SK-N-SH treated with all-trans-retinoic acid at 6 μM for 48 hours (cell line): Measurements from ENCODE around the gene TMEM52B.

ENCODE experiments used
- ATAC-seq: fragments of 200-7000 bp; cut with Tn5 transposase; 3 replicates; pipeline ENCODE4 v1.9.1; 2020; ENCODE audit warnings: mild to moderate bottlenecking, moderate library complexity
- ARNTL ChIP-seq: fragments of 450-650 bp; formaldehyde crosslinking; IDR thresholded peaks from 2 replicates; pipeline ENCODE4 v1.5.0; 2020; ENCODE audit warnings: low read depth, mild to moderate bottlenecking, moderate library complexity, borderline replicate concordance
- CSDC2 ChIP-seq: fragments of 250-450 bp; sonication (Bioruptor Pico); IDR thresholded peaks from 2 replicates; pipeline ENCODE4 v1.5.0; 2020; ENCODE audit warnings: mild to moderate bottlenecking, moderate library complexity
- CSRNP3 ChIP-seq: fragments of 250-450 bp; sonication (Bioruptor Pico); IDR thresholded peaks from 2 replicates; pipeline ENCODE4 v1.5.1; 2021; ENCODE audit warnings: mild to moderate bottlenecking, moderate library complexity
- ESRRG ChIP-seq: fragments of 250-450 bp; sonication (Bioruptor Pico); IDR thresholded peaks from 2 replicates; pipeline ENCODE4 v1.6.1; 2021; ENCODE audit warnings: mild to moderate bottlenecking
- GLIS3 ChIP-seq: fragments of 250-450 bp; sonication (Bioruptor Pico); IDR thresholded peaks from 2 replicates; pipeline ENCODE4 v1.5.0; 2020; ENCODE audit warnings: mild to moderate bottlenecking, moderate library complexity
- ISL1 ChIP-seq: fragments of 250-450 bp; sonication (Bioruptor Pico); IDR thresholded peaks from 2 replicates; pipeline ENCODE4 v2.1.2; 2022; ENCODE audit warnings: mild to moderate bottlenecking, moderate library complexity
- PPARA ChIP-seq: fragments of 250-450 bp; sonication (Bioruptor Pico); IDR thresholded peaks from 2 replicates; pipeline ENCODE4 v1.5.0; 2020; ENCODE audit warnings: mild to moderate bottlenecking, borderline replicate concordance
- RARB ChIP-seq: fragments of 250-450 bp; sonication (Bioruptor Pico); IDR thresholded peaks from 2 replicates; pipeline ENCODE4 v1.8.0; 2021; ENCODE audit warnings: mild to moderate bottlenecking, moderate library complexity
- SNAI2 ChIP-seq: fragments of 250-450 bp; sonication (Bioruptor Pico); IDR thresholded peaks from 2 replicates; pipeline ENCODE4 v1.5.0; 2020; ENCODE audit warnings: mild to moderate bottlenecking, moderate library complexity
- TCF4 ChIP-seq: fragments of 250-450 bp; sonication (Bioruptor Pico); IDR thresholded peaks from 2 replicates; pipeline ENCODE4 v1.8.0; 2021; ENCODE audit warnings: mild to moderate bottlenecking, moderate library complexity, borderline replicate concordance
- TOX ChIP-seq: fragments of 250-450 bp; sonication (Bioruptor Pico); IDR thresholded peaks from 2 replicates; pipeline ENCODE4 v1.8.0; 2021; ENCODE audit warnings: mild to moderate bottlenecking, moderate library complexity, borderline replicate concordance
- TSHZ2 ChIP-seq: fragments of 250-450 bp; sonication (Bioruptor Pico); IDR thresholded peaks from 2 replicates; pipeline ENCODE4 v1.5.0; 2020; ENCODE audit warnings: mild to moderate bottlenecking, moderate library complexity
- ZC3H10 ChIP-seq: fragments of 250-450 bp; sonication (Bioruptor Pico); IDR thresholded peaks from 2 replicates; pipeline ENCODE4 v1.5.1; 2021; ENCODE audit warnings: mild to moderate bottlenecking, moderate library complexity
- ZFP3 ChIP-seq: fragments of 250-450 bp; sonication (Bioruptor Pico); IDR thresholded peaks from 2 replicates; pipeline ENCODE4 v1.5.0; 2020; ENCODE audit warnings: mild to moderate bottlenecking, moderate library complexity
- ZFP30 ChIP-seq: fragments of 450-650 bp; formaldehyde crosslinking; IDR thresholded peaks from 2 replicates; pipeline ENCODE4 v1.5.0; 2022; ENCODE audit warnings: mild to moderate bottlenecking, moderate library complexity
- ZNF70 ChIP-seq: fragments of 450-650 bp; formaldehyde crosslinking; IDR thresholded peaks from 2 replicates; pipeline ENCODE4 v1.5.0; 2020; ENCODE audit warnings: mild to moderate bottlenecking, moderate library complexity
- ZNF8 ChIP-seq: fragments of 450-650 bp; formaldehyde crosslinking; IDR thresholded peaks from 2 replicates; pipeline ENCODE4 v1.5.0; 2020; ENCODE audit warnings: mild to moderate bottlenecking, moderate library complexity
- TF ChIP-seq, protein P1 (sequence below): fragments of 250-450 bp; sonication (Bioruptor Pico); IDR thresholded peaks from 2 replicates; pipeline ENCODE4 v1.8.0; 2020; ENCODE audit warnings: mild to moderate bottlenecking, moderate library complexity, borderline replicate concordance
- TF ChIP-seq, protein P2 (sequence below): fragments of 250-450 bp; sonication (Bioruptor Pico); IDR thresholded peaks from 2 replicates; pipeline ENCODE4 v1.5.1; 2020; ENCODE audit warnings: low read depth, mild to moderate bottlenecking, moderate library complexity
- TF ChIP-seq, protein P3 (sequence below): fragments of 250-450 bp; sonication (Bioruptor Pico); IDR thresholded peaks from 2 replicates; pipeline ENCODE4 v1.8.0; 2021; ENCODE audit warnings: low read depth, mild to moderate bottlenecking, moderate library complexity, borderline replicate concordance

Gene TMEM52B

DNA sequence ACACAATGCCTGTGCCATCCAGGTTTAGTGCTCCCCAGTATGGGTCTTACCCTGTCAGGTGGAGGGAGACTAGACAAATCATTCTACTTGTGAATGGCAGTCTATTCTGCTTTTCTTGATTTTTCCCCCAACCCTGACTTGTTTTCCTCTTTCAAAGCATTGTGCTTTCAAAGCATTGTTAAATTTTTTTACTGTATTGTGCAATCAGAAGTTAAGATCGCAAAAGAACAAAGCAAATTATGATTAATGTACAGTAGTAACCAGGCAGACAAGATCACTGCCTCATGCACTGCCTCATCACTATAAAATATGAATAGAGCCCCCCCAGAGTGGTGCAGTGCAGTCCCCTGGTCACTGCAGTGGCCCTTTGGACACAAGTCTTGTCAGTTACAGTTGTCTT, 47.9 kb downstream of the TMEM52B start:
- TF ChIP-seq GLIS3 (CRISPR knock-in tag) (no peak), RARB (CRISPR knock-in tag) (no peak), ARNTL (no peak), ZC3H10 (CRISPR knock-in tag) (no peak), ZFP3 (CRISPR knock-in tag) (no peak), CSRNP3 (CRISPR knock-in tag) (no peak), TOX (no peak), SNAI2 (CRISPR knock-in tag) (no peak), ZNF8 (CRISPR knock-in tag) (no peak)
- no peak for ATAC-seq

- no peak for ATAC-seq
- TF ChIP-seq ESRRG (CRISPR knock-in tag) = no peak
- TF ChIP-seq, protein P1, sequence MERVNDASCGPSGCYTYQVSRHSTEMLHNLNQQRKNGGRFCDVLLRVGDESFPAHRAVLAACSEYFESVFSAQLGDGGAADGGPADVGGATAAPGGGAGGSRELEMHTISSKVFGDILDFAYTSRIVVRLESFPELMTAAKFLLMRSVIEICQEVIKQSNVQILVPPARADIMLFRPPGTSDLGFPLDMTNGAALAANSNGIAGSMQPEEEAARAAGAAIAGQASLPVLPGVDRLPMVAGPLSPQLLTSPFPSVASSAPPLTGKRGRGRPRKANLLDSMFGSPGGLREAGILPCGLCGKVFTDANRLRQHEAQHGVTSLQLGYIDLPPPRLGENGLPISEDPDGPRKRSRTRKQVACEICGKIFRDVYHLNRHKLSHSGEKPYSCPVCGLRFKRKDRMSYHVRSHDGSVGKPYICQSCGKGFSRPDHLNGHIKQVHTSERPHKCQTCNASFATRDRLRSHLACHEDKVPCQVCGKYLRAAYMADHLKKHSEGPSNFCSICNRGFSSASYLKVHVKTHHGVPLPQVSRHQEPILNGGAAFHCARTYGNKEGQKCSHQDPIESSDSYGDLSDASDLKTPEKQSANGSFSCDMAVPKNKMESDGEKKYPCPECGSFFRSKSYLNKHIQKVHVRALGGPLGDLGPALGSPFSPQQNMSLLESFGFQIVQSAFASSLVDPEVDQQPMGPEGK = no peak
- TF ChIP-seq ZFP3 (CRISPR knock-in tag) = no peak
Measured at GRCh38 chr12:10227648-10228047, 48.8 kb downstream of the TMEM52B start.

DNA sequence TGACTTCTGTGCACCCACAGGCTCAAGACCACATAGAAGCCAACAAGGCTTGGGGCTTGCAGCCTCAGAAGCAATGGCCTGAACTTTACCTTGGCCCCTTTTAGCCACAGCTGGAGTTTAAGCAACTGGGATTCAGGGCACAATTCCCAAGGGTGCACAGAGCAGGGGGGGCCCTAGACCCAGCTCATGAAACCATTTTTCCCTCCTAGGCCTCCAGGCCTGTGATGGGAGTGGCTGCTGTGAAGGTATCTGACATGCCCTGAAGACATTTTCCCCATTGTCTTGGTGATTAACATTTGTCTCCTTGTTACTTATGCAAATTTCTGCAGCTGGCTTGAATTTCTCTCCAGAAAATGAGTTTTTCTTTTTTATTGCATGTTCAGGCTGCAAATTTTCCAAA, 55.7 kb downstream of the TMEM52B start:
- TF ChIP-seq RARB (CRISPR knock-in tag) = no peak
- no peak for TF ChIP-seq ZFP3 (CRISPR knock-in tag)
- TF ChIP-seq ZNF8 (CRISPR knock-in tag) = no peak
- no peak for TF ChIP-seq TSHZ2
- TF ChIP-seq TOX = no peak
- TF ChIP-seq ESRRG (CRISPR knock-in tag) = no peak
- no peak for TF ChIP-seq CSDC2 (CRISPR knock-in tag)
- TF ChIP-seq ZFP30 (CRISPR knock-in tag) = no peak
- no peak for TF ChIP-seq ZNF70 (CRISPR knock-in tag)
- TF ChIP-seq, protein P2, sequence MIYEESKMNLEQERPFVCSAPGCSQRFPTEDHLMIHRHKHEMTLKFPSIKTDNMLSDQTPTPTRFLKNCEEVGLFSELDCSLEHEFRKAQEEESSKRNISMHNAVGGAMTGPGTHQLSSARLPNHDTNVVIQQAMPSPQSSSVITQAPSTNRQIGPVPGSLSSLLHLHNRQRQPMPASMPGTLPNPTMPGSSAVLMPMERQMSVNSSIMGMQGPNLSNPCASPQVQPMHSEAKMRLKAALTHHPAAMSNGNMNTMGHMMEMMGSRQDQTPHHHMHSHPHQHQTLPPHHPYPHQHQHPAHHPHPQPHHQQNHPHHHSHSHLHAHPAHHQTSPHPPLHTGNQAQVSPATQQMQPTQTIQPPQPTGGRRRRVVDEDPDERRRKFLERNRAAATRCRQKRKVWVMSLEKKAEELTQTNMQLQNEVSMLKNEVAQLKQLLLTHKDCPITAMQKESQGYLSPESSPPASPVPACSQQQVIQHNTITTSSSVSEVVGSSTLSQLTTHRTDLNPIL (CRISPR knock-in tag) = no peak
- TF ChIP-seq ARNTL = no peak
- TF ChIP-seq TCF4 (CRISPR knock-in tag) = no peak
- TF ChIP-seq, protein P1 = no peak
- TF ChIP-seq, all 23 proteins: peak for 0

DNA sequence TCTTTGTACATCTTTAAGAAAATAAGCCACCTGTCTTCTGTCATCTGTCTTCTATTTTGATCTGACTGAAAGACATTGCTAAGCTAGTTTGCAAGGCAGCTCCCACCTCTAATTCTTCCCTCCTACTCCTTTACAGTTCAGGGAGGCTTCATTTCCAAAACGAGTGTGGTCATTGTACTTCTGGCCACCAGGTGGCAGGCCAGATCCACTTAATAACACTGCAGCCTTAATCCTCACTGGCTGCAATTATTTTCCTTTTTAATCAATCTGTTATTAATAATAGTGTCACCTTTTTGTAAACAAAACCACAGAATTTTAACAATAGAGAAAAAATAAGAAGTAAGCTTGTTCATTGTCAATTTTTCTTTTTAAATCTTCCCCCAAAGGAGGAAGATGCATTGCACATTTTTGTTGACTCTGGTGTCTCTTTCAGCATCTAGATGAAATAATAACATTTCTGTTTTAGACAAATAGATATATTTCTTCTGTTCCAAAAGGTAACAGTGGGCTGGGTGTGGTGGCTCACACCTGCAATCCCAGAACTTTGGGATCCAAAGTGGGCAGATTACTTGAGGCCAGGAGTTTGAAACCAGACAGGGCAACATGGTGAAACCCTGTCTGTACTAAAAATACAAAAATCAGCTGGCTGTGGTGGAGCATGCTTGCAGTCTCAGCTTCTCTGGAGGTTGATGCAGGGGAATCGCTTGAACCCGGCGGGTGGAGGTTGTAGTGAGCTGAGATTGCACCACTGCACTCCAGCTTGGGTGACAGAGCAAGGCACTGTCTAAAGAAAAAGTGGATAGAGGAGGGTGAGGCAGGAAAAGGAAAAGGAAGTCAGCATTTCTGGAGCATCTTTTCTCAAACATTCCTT, 57.2 kb downstream of the TMEM52B start:
- ATAC-seq = peak; percentile 86
- no peak for TF ChIP-seq ISL1
- TF ChIP-seq, protein P3, sequence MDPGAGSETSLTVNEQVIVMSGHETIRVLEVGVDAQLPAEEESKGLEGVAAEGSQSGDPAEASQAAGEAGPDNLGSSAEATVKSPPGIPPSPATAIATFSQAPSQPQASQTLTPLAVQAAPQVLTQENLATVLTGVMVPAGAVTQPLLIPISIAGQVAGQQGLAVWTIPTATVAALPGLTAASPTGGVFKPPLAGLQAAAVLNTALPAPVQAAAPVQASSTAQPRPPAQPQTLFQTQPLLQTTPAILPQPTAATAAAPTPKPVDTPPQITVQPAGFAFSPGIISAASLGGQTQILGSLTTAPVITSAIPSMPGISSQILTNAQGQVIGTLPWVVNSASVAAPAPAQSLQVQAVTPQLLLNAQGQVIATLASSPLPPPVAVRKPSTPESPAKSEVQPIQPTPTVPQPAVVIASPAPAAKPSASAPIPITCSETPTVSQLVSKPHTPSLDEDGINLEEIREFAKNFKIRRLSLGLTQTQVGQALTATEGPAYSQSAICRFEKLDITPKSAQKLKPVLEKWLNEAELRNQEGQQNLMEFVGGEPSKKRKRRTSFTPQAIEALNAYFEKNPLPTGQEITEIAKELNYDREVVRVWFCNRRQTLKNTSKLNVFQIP (CRISPR knock-in tag) = no peak
- TF ChIP-seq ZFP3 (CRISPR knock-in tag) = no peak
- TF ChIP-seq PPARA = no peak
- TF ChIP-seq CSDC2 (CRISPR knock-in tag) = no peak
- TF ChIP-seq, protein P1 = no peak
- no peak for TF ChIP-seq ZNF8 (CRISPR knock-in tag)
- no peak for TF ChIP-seq CSRNP3 (CRISPR knock-in tag)
- TF ChIP-seq SNAI2 (CRISPR knock-in tag) = no peak
- TF ChIP-seq ARNTL = no peak

More for the DNA sequence above, 55.7 kb downstream of the TMEM52B start:
- no peak for ATAC-seq
